A549 treated with DMSO at 1 μM for 4 hours (cell line): ENCODE data around the gene WSCD2. TPM values are rescaled to one million over a fixed set of nuclear protein-coding genes. Genes with fewer than 3 reads are reported as not detected.

Experiments used
- total RNA-seq: library from RNA; stranded (reverse); fragments of 200-300 nt; extraction: Qiagen RNA extraction; gene quantifications from 5 replicates; pipeline ENCODE4 v1.2.3, GENCODE V29; 2022; ENCODE audit warnings: low read depth

WSCD2 gene
- not detected in 5 replicates for total RNA-seq

DNA sequence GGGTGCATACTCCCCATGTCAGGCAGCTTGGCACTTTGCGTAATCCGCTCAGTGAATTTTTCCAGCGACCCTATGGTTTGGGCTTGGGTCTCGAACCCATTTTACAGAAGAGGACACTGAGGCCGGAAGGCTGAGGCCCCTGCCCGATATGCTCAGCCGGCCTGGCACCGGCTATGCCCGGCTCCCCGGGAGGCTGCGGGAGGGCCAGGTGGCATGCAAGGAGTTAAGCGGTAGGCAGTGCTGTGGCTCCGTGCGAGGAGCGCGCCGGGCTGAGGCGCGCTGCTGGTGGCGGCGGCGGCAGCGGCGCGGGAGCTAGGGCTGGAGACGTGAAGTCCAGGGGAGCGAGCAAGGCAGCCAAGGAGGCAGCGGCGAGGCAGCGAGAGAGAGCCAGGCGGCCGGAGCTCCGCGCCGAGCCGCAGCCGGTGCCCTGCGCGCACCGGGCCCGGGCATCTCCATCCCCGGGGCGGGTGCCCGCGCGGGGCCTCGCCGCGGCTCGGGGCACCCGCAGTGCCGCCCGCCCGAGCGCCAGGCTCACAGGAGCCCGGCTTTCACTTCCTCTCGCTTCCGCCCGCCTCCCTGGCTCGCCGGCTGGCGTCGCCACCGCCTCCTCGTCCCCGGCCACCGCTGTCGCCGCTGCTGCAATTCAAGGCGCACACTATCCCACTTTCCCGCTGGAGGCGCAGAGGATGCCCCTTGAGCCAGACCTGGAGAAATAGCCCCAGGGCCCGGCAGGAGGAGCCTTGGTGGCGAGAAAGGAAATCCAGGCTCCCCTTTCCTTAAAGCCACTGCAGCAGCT lies at the start of gene WSCD2:
Gene WSCD2, plus strand, starts transcription at position 272 of the 796 bp plus-strand sequence. CDS start 66,545 bp downstream, outside the sequence.

Other genes starting within 250 kb of the WSCD2 start
- gene CMKLR1, start 210.0 kb downstream of the WSCD2 start, total RNA-seq, result not detected in 5 replicates